SU-DHL-6 (cell line): ENCODE data around the gene CCN6.

ENCODE experiments used
- H2AFZ ChIP-seq: fragments of 200-600 bp; sonication (generic); 2 replicates; pipeline ENCODE4 v1.6.1; 2014; ENCODE audit warnings: low read depth, mild to moderate bottlenecking, moderate library complexity, mixed read lengths, antibody characterized with exemption, low read length; ENCODE audit not compliant: severe bottlenecking
- H3F3A ChIP-seq: fragments of 200-600 bp; shearing (Covaris generic); 2 replicates; pipeline ENCODE4 v1.6.0; 2016; ENCODE audit warnings: antibody characterized with exemption, mild to moderate bottlenecking; ENCODE audit not compliant: insufficient read depth
- H3K27ac ChIP-seq: fragments of 200-600 bp; sonication (generic); 2 replicates; pipeline ENCODE4 v1.5.1; 2016; ENCODE audit warnings: low read depth, mild to moderate bottlenecking, low read length, moderate library complexity, mixed read lengths
- H3K27me3 ChIP-seq: fragments of 200-600 bp; sonication (generic), shearing (Covaris generic); 2 replicates; pipeline ENCODE4 v1.6.0; 2014; ENCODE audit warnings: mild to moderate bottlenecking, low read length
- H3K36me3 ChIP-seq: fragments of 200-600 bp; sonication (generic); 2 replicates; pipeline ENCODE4 v1.6.1; 2014; ENCODE audit warnings: mild to moderate bottlenecking, low read length, mixed read lengths
- H3K4me2 ChIP-seq: fragments of 300-600, 200-600 bp; shearing (Covaris generic), sonication (generic); 2 replicates; pipeline ENCODE4 v1.6.0; 2014; ENCODE audit warnings: low read length, low read depth, mild to moderate bottlenecking; ENCODE audit not compliant: poor library complexity, severe bottlenecking
- H3K4me3 ChIP-seq: fragments of 200-600 bp; sonication (generic); 2 replicates; pipeline ENCODE4 v1.5.1; 2014; ENCODE audit warnings: antibody characterized with exemption, low read length, mild to moderate bottlenecking, mixed read lengths; ENCODE audit not compliant: insufficient read depth, poor library complexity, severe bottlenecking
- H3K79me2 ChIP-seq: fragments of 200-600 bp; sonication (generic); 2 replicates; pipeline ENCODE4 v1.6.1; 2014; ENCODE audit warnings: mild to moderate bottlenecking, low read length, moderate library complexity; ENCODE audit not compliant: insufficient read depth
- H3K9ac ChIP-seq: fragments of 200-600 bp; sonication (generic); 2 replicates; pipeline ENCODE4 v1.7.0; 2014; ENCODE audit warnings: mild to moderate bottlenecking, low read length
- H3K9me2 ChIP-seq: fragments of 200-600 bp; sonication (generic); replicated peaks from 2 replicates; pipeline ENCODE4 v1.6.1; 2014; ENCODE audit warnings: low read length; ENCODE audit not compliant: insufficient read depth
- H3K9me3 ChIP-seq: fragments of 200-600 bp; sonication (generic); 2 replicates; pipeline ENCODE4 v1.6.1; 2014; ENCODE audit warnings: low read length, mixed read lengths; ENCODE audit not compliant: insufficient read depth
- H4K20me1 ChIP-seq: fragments of 200-600 bp; sonication (generic); 2 replicates; pipeline ENCODE4 v1.6.1; 2014; ENCODE audit warnings: low read depth, mild to moderate bottlenecking, antibody characterized with exemption, low read length, moderate library complexity, mixed read lengths
- CTCF ChIP-seq: fragments of 200-600 bp; sonication (generic); IDR thresholded peaks from one replicate; pipeline ENCODE4 v1.5.1; 2017; ENCODE audit warnings: antibody characterized with exemption, mild to moderate bottlenecking, low read length, moderate library complexity; ENCODE audit not compliant: insufficient read depth, poor library complexity, severe bottlenecking
- EZH2phosphoT487 ChIP-seq: fragments of 200-600 bp; sonication (generic), shearing (Covaris generic); conservative IDR thresholded peaks from 2 replicates; pipeline ENCODE4 v1.6.1; 2018; ENCODE audit warnings: mild to moderate bottlenecking, antibody characterized with exemption, low read length, moderate library complexity, mixed read lengths

The CCN6 gene

DNA sequence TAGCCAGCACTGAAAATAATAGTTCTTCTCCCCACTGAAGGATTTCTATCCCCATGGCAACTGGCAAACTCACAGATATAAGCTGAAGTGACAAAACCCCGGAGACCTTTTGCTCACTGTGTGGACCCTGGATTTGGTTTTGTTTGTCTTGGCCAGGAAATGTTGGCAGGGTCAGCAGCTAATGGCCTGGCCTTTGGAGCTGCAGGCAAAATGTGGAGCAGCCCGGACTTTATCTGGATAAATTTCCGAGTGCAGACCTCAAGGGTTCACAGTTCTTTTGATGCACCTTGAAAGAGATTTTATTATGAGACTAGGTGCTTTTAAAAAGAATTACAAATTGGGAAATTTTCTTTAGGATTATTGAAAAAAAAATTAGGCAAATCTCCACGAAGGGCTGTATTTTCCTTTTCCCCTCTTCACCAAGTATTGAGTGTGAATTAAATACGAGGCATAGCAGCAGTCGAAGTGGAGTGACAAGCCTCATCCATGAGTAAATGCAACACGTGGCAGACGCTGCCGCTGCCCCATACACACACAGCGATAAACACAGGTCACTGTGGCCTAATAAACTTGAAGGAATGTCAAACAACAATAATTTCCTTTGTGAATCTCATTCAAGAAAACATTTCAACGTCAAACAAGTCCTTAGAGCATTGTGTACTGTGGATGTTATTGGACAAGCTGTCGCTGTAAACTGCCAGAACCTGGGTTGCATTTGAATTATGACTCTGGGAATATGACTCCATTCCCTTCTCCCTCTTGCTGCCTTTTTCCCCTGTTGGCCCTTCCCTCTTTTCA, 35.1 kb upstream of the CCN6 start:
- H2AFZ ChIP-seq, result no peak overlapping the region
- TF ChIP-seq CTCF (no peak), EZH2phosphoT487 (no peak)
- H3K4me2 ChIP-seq, result no peak overlapping the region

DNA sequence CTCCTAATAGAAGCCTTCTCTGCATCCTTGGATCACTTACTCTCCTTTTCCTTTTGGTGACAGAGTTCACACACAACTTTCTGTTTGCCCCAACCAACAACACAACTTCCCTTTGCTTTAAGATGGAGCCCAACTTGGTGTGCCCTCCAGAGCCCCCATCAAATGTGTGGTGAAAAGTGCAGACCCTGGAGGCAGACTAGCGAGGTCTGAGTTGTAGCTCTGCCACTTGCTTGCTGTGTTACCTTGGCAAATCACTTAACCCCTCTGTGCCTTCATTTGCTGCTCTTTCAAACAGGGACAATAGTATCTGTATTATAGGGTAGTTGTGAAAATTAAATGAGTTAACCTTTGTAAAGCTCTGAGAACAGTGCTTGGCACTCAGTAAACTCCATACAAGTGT, 34.3 kb upstream of the CCN6 start:
- no peak overlapping the region for H2AFZ ChIP-seq
- no peak overlapping the region for H3K4me3 ChIP-seq
- no peaks in the 10 kb centered on the region for H4K20me1 ChIP-seq
- no peak overlapping the region for H3K4me2 ChIP-seq
- no peaks in the 10 kb centered on the region for H3F3A ChIP-seq
- H3K9ac ChIP-seq, result no peak overlapping the region
- H3K9me3 ChIP-seq, result no peaks in the 10 kb centered on the region
- no peaks in the 10 kb centered on the region for H3K79me2 ChIP-seq
- H3K27ac ChIP-seq, result no peak overlapping the region
- H3K36me3 ChIP-seq, result no peaks in the 10 kb centered on the region
- H3K27me3 ChIP-seq, result no peaks in the 10 kb centered on the region
- H3K9me2 ChIP-seq, result no peaks in the 10 kb centered on the region
- no peak for TF ChIP-seq CTCF
- TF ChIP-seq EZH2phosphoT487, result no peak

More for the DNA sequence above, 35.1 kb upstream of the CCN6 start:
- Histone ChIP-seq H3K9ac (no peak overlapping the region), H3K4me3 (no peak overlapping the region), H3K36me3 (no peaks in the 10 kb centered on the region), H3K27me3 (no peaks in the 10 kb centered on the region), H3K9me3 (no peaks in the 10 kb centered on the region), H4K20me1 (no peaks in the 10 kb centered on the region), H3K79me2 (no peaks in the 10 kb centered on the region), H3K9me2 (no peaks in the 10 kb centered on the region), H3K27ac (no peak overlapping the region), H3F3A (no peaks in the 10 kb centered on the region)

DNA sequence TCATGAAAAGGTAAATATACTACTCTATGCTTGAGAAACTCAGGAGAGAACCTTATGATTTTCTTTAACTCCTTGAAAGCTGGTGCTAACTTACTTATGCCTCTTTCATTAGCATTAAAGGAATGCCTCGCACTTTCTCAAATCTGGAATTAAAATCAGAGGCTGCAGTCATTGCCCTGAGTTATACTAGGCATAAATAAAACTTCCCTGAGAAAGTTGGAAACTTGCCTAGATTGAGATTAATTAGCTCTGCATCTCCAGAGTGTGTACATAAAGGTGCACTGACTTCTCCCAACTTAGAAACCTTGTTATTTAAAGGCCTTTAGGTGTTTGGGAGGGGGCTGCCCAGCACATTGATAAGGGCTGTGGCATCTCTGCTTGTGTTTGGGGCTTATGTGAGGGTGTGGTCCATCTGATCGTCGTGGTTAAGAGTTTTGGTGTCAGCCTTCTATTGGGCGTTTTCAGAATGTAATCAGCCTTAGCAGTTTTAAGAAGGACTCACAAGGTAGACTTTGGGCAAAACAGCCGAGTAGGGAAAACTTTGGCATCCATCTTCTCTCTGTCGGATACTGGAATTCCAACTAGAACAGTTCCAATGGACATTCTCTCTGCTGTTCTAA, 32.1 kb upstream of the CCN6 start:
- H3K9me2 ChIP-seq, result no peaks in the 10 kb centered on the region
- TF ChIP-seq EZH2phosphoT487 (no peak), CTCF (no peak)
- no peak overlapping the region for H3K9ac ChIP-seq
- no peaks in the 10 kb centered on the region for H3K27me3 ChIP-seq
- no peak overlapping the region for H2AFZ ChIP-seq
- H3K4me2 ChIP-seq, result no peak overlapping the region
- no peaks in the 10 kb centered on the region for H4K20me1 ChIP-seq
- H3K36me3 ChIP-seq, result no peaks in the 10 kb centered on the region
- H3K79me2 ChIP-seq, result no peaks in the 10 kb centered on the region
- H3K9me3 ChIP-seq, result no peaks in the 10 kb centered on the region
- H3K4me3 ChIP-seq, result no peak overlapping the region
- no peak overlapping the region for H3K27ac ChIP-seq
- H3F3A ChIP-seq, result no peaks in the 10 kb centered on the region
